Panc1 (cell line): ENCODE results near the gene MAP2K6. TPM values are rescaled to one million over a fixed set of nuclear protein-coding genes. Genes with fewer than 3 reads are reported as not detected.

Experiments
- ATAC-seq: fragments of 200-7000 bp; cut with Tn5 transposase; 2 replicates; pipeline ENCODE4 v1.9.1; 2020; ENCODE audit warnings: mild to moderate bottlenecking, moderate library complexity
- BruUV-seq: library from RNA; stranded (reverse); fragments of 400-500 nt; replicated peaks from 2 replicates; lab custom pipeline; 2021; lab: Mats Ljungman, UMichigan
- CTCF ChIA-PET: fragments of 300-600 bp; sonication (Branson Sonifier 250); formaldehyde crosslinking; loops from one replicate; lab custom pipeline; 2022; ENCODE audit warnings: antibody characterized with exemption; lab: Charles Lee
- POLR2A ChIA-PET: fragments of 300-600 bp; sonication (Branson Sonifier 250); formaldehyde crosslinking; loops from one replicate; lab custom pipeline; 2022; ENCODE audit warnings: antibody characterized with exemption; lab: Charles Lee
- DNase-seq: peaks from one replicate; pipeline ENCODE4 v3.0.0-alpha.2; 2010; ENCODE audit warnings: low read depth, low spot score
- H3K27ac ChIP-seq: 2 replicates; pipeline ENCODE4 v1.5.1; 2011; ENCODE audit warnings: mild to moderate bottlenecking, low read length, inconsistent platforms
- H3K27me3 ChIP-seq: fragments of 200-500 bp; sonication (Bioruptor generic); 2 replicates; pipeline ENCODE4 v1.6.0; 2014; ENCODE audit warnings: low read length, inconsistent platforms; ENCODE audit not compliant: control insufficient read depth, insufficient read depth
- H3K36me3 ChIP-seq: fragments of 200-500 bp; sonication (Bioruptor generic); 2 replicates; pipeline ENCODE4 v1.5.1; 2014; ENCODE audit warnings: inconsistent platforms, mild to moderate bottlenecking, low read length, moderate library complexity; ENCODE audit not compliant: control insufficient read depth, insufficient read depth
- H3K4me1 ChIP-seq: 2 replicates; pipeline ENCODE4 v1.5.1; 2011; ENCODE audit warnings: inconsistent platforms, mild to moderate bottlenecking, low read length, moderate library complexity; ENCODE audit not compliant: control insufficient read depth, insufficient read depth
- H3K4me3 ChIP-seq, 2 experiments: 2 replicates each; pipeline ENCODE4 v1.5.1; 2011 to 2012; ENCODE audit warnings: low read depth in 2 of 2, low read length in 2 of 2, mild to moderate bottlenecking in 2 of 2, inconsistent platforms in 1 of 2, moderate library complexity in 1 of 2
- H3K9me3 ChIP-seq: fragments of 200-500 bp; sonication (Bioruptor generic); 2 replicates; pipeline ENCODE4 v1.5.1; 2014; ENCODE audit warnings: low read depth, mild to moderate bottlenecking, inconsistent platforms, low read length, moderate library complexity; ENCODE audit not compliant: control insufficient read depth, insufficient read depth
- CTCF ChIP-seq: fragments of 450-650 bp; IDR thresholded peaks from 2 replicates; pipeline ENCODE4 v1.5.1; 2017; ENCODE audit warnings: mild to moderate bottlenecking
- POLR2AphosphoS5 ChIP-seq: IDR thresholded peaks from 2 replicates; pipeline ENCODE4 v1.6.1; 2012; ENCODE audit warnings: mild to moderate bottlenecking, low read depth, low read length, moderate library complexity
- REST ChIP-seq, 2 experiments: IDR thresholded peaks; 2 replicates each; pipeline ENCODE4 v1.6.1; 2011 to 2012; ENCODE audit warnings: low read depth in 2 of 2, control low read depth in 1 of 2, low read length in 1 of 2, mild to moderate bottlenecking in 1 of 2, moderate library complexity in 1 of 2; ENCODE audit not compliant: insufficient read depth in 1 of 2
- SIN3A ChIP-seq: IDR thresholded peaks from 2 replicates; pipeline ENCODE4 v1.6.1; 2012; ENCODE audit warnings: low read depth, mild to moderate bottlenecking, low read length, moderate library complexity, borderline replicate concordance; ENCODE audit not compliant: insufficient read depth
- TCF7L2 ChIP-seq: IDR thresholded peaks from 2 replicates; pipeline ENCODE4 v1.6.1; 2011; ENCODE audit warnings: mild to moderate bottlenecking, low read depth, low read length, inconsistent platforms
- in situ Hi-C: cut with HindIII; loops from 2 replicates; pipeline ENCODE4 v1.10.0; 2016; ENCODE audit warnings: low sequenced_read_pairs, low pct_unique_long_range_greater_than_20kb
- intact Hi-C: fragments of 100-400 bp; cut with micrococcal nuclease; formaldehyde crosslinking; loops from one replicate; pipeline ENCODE4 v1.10.0; 2022; ENCODE audit not compliant: unreplicated experiment
- total RNA-seq: library from RNA; stranded (reverse); gene quantifications from one replicate; pipeline ENCODE4 v1.2.1, GENCODE V29; 2021; ENCODE audit not compliant: unreplicated experiment

The MAP2K6 gene
- total RNA-seq, 1 experiment from 2014 or later, result 11.8 TPM

GRCh38 chr17:69485901-69486643 is 71.6 kb downstream of the MAP2K6 start:
- ChIA-PET CTCF (no interaction called here), POLR2A (no interaction called here)
- ATAC-seq, result no peak
- DNase-seq, result no peak
- in situ Hi-C loops (no loop called here), intact Hi-C loops (no loop called here)
- no peaks in the 10 kb centered on the region for H3K9me3 ChIP-seq
- no peak overlapping the region for H3K27ac ChIP-seq
- TF ChIP-seq TCF7L2 (no peak), POLR2AphosphoS5 (no peak), CTCF (no peak), REST (IDR thresholded peaks at IDR 0.05; ENCODE audit: insufficient read depth in 1 of 2, low read depth in 2 of 2, low read length in 1 of 2) (no peak), SIN3A (no peak)
- BruUV-seq, result no TSS peak
- H3K36me3 ChIP-seq, result no peaks in the 10 kb centered on the region
- H3K4me1 ChIP-seq, result no peaks in the 10 kb centered on the region
- no peaks in the 10 kb centered on the region for H3K27me3 ChIP-seq
- no peak overlapping the region for H3K4me3 ChIP-seq

GRCh38 chr17:69486779-69487637 is 72.5 kb downstream of the MAP2K6 start:
- in situ Hi-C loops, result no loop called here
- Histone ChIP-seq H3K27ac (no peak overlapping the region), H3K27me3 (no peaks in the 10 kb centered on the region), H3K4me3 (no peak overlapping the region), H3K4me1 (no peaks in the 10 kb centered on the region), H3K9me3 (no peaks in the 10 kb centered on the region), H3K36me3 (no peaks in the 10 kb centered on the region)
- POLR2A ChIA-PET, result no interaction called here
- TF ChIP-seq SIN3A (no peak), TCF7L2 (no peak), POLR2AphosphoS5 (no peak), CTCF (no peak), REST (IDR thresholded peaks at IDR 0.05; ENCODE audit: insufficient read depth in 1 of 2, low read depth in 2 of 2, low read length in 1 of 2) (no peak)
- CTCF ChIA-PET, result no interaction called here
- intact Hi-C loops, result no loop called here
- ATAC-seq, result no peak
- BruUV-seq, result no TSS peak
- DNase-seq, result no peak
